T-helper 2 cell treated with Interferon-gamma antibody and Interleukin-4, amounts not matched to agents 100 ng/mL and 5 ng/mL, for 36 hours (primary cell): ENCODE measurements around the gene ADTRP. TPM values are rescaled to one million over a fixed set of nuclear protein-coding genes. Genes with fewer than 3 reads are reported as not detected.

Source experiments
- intact Hi-C: fragments of 100-400 bp; cut with micrococcal nuclease; formaldehyde crosslinking; loops from one replicate; pipeline ENCODE4 v1.15.1; 2023
- total RNA-seq: library from RNA; stranded (reverse); gene quantifications from 2 replicates; pipeline ENCODE4 v1.2.3, GENCODE V29; 2022

Gene ADTRP, protein sequence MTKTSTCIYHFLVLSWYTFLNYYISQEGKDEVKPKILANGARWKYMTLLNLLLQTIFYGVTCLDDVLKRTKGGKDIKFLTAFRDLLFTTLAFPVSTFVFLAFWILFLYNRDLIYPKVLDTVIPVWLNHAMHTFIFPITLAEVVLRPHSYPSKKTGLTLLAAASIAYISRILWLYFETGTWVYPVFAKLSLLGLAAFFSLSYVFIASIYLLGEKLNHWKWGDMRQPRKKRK
- 0.39 TPM in 2 replicates for total RNA-seq

DNA sequence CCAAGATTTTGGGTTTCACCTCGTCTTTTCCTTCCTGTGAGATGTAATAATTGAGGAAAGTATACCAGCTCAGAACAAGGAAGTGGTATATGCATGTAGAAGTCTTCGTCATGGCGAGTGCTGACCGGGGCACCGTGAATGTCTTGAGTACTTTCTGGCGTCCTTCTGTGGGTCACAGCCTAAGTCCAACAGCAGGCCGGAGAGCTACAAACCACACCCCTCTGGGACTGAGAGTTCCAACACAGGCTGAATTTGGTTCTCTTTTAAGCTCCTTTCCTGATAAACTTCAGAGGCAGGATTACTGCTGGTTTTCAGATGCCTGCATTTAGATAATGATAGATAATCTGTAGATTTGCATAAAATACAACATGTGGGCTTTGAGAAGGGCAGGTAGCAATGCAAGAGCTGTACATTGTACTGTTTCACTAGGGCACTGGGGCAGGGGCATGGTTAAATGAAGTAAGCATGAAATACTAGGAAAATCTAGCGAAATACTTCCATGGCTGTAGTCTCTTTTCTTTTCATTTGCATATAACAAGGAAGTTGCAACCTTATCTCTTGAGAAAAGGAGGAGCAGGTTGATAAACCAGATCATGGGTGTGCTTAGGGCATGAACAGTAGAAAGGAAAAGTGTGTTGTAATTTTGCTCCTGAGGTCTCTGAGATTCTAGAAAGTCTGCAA, at the start of gene ADTRP:
TSS of gene ADTRP (minus strand) at position 156 of the 681 bp plus-strand sequence. CDS start at position 112, 44 bp downstream.
- intact Hi-C loops = no loop called here

GRCh38 chr6:11826779-11827178, 48.2 kb upstream of the ADTRP start:
- intact Hi-C loops = no loop called here

DNA sequence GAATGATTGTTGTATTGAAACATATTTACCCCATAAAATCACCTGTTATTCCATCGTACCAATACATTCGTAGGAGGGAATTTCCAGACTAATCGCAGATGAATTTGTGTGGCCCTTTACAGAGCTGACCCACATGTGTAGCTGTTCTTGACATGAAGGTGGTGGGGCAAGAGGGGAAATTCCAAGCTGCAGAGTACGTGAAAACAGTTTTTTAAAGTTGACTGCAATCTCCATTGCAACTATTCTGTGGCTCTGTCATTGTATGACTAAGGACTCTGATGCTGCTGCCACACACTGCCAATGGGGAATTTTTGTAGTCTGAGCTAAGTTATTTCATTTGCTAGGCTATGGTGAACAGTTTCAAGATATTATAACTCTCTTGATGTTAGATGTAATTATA, 46.4 kb upstream of the ADTRP start:
- intact Hi-C loops = no loop called here

- intact Hi-C loops = no loop called here
Measured at GRCh38 chr6:11822346-11822745, 43.7 kb upstream of the ADTRP start.

GRCh38 chr6:11821781-11822180, 43.2 kb upstream of the ADTRP start:
- intact Hi-C loops = no loop called here

GRCh38 chr6:11820821-11821220, 42.2 kb upstream of the ADTRP start:
- intact Hi-C loops = no loop called here

GRCh38 chr6:11819486-11819885, 40.9 kb upstream of the ADTRP start:
- intact Hi-C loops = no loop called here

- intact Hi-C loops = no loop called here
Measured at GRCh38 chr6:11815231-11815630, 36.6 kb upstream of the ADTRP start.

- intact Hi-C loops = no loop called here
Measured at GRCh38 chr6:11814819-11815218, 36.2 kb upstream of the ADTRP start.

GRCh38 chr6:11814106-11814505, 35.5 kb upstream of the ADTRP start:
- intact Hi-C loops = no loop called here

- intact Hi-C loops = no loop called here
Measured at GRCh38 chr6:11813606-11814005, 35.0 kb upstream of the ADTRP start.

DNA sequence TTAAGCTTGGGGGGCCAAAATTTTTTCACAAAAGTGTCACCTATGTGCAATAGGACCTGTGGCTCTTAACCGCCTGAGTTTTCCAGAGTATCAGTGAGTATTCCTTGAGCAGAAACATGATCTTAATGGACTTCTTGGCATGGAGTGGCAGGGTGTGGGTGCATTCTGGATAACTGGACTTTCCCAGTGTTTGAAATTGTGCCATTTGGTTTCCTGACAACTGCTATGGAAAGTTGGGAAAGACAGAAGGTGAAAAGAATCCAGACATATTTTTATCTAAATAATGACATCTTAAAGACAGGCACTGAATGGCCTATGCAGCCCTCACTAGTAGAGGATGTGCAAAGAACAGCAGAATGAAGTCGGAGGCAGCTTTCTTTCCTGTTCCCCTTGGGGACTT, 34.3 kb upstream of the ADTRP start:
- intact Hi-C loops = no loop called here

DNA sequence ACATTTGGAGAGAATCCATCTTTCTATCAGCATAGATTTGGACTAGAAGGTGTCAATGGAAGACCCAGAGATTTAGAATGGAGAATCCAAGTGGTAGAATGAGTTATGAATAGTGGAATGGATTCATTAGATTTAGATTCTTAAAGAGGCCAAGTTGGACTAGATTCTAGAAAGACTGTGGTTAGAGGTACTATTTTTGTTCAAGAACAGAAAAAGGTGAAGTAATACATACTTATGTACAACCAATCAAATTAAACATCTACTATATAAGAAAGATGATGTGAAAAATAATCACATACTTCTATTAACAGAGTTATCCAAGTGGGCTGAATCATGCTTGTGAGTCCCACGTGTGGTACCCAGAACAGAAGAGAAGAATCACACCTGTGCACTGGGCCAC, 33.8 kb upstream of the ADTRP start:
- intact Hi-C loops = no loop called here

GRCh38 chr6:11811644-11812264, 33.2 kb upstream of the ADTRP start:
- intact Hi-C loops = no loop called here

DNA sequence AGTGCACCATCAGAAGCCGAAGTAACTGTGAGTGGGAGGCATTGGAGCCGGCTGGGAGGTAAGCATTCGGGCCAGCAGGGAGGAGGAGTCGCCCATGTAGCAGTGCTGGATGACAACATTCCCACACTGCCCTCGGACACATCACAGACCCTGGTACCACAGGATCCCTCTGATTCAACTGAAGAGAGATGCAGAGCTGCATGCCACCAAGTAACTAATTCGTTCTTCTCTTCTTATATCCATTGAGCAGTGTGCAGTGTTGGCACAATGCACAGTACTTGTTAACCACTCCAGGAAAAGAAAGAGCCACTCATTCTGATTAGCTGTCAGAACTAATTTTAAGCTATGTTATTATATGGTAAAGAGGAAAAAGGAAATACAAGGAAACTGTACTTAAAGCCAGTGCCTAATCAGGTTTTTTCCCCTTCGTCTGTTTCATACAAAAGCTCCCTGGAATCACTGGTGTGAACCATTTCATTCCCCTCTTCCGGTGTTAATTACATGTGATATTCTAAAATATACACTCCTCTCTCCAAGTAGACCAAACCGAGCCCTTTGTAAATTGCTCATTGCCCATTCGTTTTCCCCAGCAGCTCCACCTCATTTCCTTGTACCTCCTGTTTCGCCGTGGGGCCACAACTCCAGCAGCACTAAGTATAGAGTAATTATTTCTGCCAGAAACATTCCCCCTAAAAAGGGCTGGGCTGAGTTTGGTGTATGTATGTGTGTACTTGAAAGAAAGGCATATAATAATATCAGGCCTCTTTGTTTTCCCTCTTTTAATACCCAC, 32.4 kb upstream of the ADTRP start:
- intact Hi-C loops = no loop called here

DNA sequence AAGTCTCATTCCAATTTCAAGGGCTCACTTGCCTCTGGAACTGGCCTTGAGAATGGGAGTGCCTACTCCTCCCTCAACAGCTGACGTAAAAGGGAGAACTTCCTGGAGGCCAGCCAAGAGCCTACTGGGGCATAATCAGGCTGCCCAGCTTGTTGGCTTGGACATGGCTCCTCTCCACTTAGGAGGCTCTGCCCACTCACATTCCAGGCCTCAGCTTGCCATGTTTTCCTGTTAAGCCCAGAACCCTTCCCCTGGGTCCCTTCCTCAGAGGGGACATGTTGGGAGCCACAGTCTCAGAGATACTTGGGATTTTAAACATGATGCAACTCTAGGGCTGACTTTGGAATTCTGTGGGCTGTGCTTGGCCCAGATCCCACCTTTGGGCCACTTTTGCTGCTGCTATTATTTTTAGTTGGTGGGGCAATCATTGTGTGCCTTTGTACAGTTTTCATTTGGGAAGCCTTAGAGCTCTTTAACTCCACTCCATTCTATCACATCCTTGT, 31.5 kb upstream of the ADTRP start:
- intact Hi-C loops = no loop called here

GRCh38 chr6:11808054-11808453, 29.5 kb upstream of the ADTRP start:
- intact Hi-C loops = no loop called here

- intact Hi-C loops = no loop called here
Measured at GRCh38 chr6:11806561-11807317, 28.1 kb upstream of the ADTRP start.

DNA sequence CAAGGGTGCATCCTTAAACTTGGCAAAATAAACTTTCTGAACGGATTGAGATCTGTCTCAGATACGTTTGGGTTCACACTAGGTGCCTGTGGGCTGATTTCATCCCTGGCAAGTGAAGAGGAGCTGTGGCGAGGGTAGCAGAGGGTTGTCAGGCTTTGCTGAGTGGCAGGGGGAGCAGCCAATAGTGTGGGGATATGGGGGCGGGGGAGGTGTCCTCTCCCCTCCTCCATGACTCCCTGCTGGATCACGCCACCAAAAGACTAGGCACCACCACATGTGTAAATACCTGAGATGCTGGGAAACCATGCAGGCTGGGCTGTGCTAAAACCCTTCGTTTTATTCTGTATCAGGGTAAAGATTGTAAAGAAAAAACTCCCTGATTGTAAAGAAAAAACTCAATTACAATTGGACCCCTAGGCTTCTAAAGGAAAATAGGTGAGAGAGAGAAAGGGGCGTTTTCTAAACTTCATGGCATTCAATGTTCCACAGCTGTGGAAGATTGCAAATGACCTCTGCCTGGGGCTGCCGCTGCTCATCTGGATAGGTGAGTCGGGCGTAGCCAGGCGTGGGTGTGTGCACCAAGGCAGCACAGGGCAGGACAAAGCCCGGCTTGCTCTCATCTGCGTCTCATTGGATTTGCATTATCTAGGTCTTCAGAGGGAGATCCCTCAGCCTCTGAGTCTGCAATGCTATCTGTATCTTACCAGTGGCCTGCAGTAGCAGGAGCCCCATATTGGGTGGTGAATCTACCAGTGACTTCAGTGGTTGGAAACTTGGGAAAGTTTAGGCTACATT, 26.9 kb upstream of the ADTRP start:
- intact Hi-C loops = no loop called here

DNA sequence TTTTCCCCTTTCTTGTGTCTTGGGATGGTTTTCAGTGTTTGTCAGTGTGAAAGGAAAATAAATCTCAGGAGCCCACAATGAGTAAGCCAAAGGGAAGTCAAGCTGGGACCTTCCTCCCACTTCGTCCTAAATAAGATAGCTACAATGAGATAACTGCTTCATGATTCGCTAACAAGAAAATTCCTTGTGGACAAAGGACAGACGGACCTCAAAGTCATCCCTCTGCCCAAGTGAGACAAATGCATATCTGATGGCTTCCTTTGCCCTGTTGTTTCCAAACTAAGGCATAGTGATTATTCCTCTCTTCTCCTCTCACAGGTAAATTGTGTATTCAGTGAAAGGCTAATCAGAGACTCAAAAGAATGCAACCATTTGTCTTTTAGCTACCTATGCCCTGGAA, 26.1 kb upstream of the ADTRP start:
- intact Hi-C loops = no loop called here
